H9 (cell line): ENCODE results near the gene HECTD2. TPM values are rescaled to one million over a fixed set of nuclear protein-coding genes. Genes with fewer than 3 reads are reported as not detected.
"Not testable (repeated sequence)": the region's sequence is repeated elsewhere in the genome, so short reads cannot be mapped to it uniquely, and the experiment has no call there.

Source experiments
- DNase-seq: peaks from one replicate; pipeline ENCODE4 v3.0.0-alpha.2; 2017
- H2AFZ ChIP-seq: one replicate; pipeline ENCODE4 v1.6.1; 2013; ENCODE audit warnings: mild to moderate bottlenecking, low read length, control low read depth, moderate library complexity
- H2AK5ac ChIP-seq: 2 replicates; pipeline ENCODE4 v1.6.1; 2013; ENCODE audit warnings: low read length, control low read depth, mixed read lengths; ENCODE audit not compliant: insufficient read length
- H2BK120ac ChIP-seq: one replicate; pipeline ENCODE4 v1.6.1; 2013; ENCODE audit warnings: low read depth, mild to moderate bottlenecking, low read length, control low read depth, inconsistent platforms; ENCODE audit not compliant: poor library complexity, severe bottlenecking
- H2BK12ac ChIP-seq: 2 replicates; pipeline ENCODE4 v1.6.1; 2013; ENCODE audit warnings: low read length, control low read depth, mixed read lengths, low read depth; ENCODE audit not compliant: insufficient read length
- H2BK15ac ChIP-seq: 2 replicates; pipeline ENCODE4 v1.6.1; 2013; ENCODE audit warnings: low read depth, low read length, control low read depth
- H2BK20ac ChIP-seq: one replicate; pipeline ENCODE4 v1.6.1; 2013; ENCODE audit warnings: low read depth, mild to moderate bottlenecking, low read length, control low read depth, inconsistent platforms; ENCODE audit not compliant: poor library complexity, severe bottlenecking
- H2BK5ac ChIP-seq: 2 replicates; pipeline ENCODE4 v1.6.1; 2013; ENCODE audit warnings: low read length, control low read depth, mixed read lengths; ENCODE audit not compliant: insufficient read length
- H3K14ac ChIP-seq: 2 replicates; pipeline ENCODE4 v1.6.1; 2013; ENCODE audit warnings: low read length, control low read depth; ENCODE audit not compliant: insufficient read depth
- H3K18ac ChIP-seq: 2 replicates; pipeline ENCODE4 v1.6.1; 2013; ENCODE audit warnings: low read depth, mild to moderate bottlenecking, mixed read lengths, low read length, control low read depth; ENCODE audit not compliant: insufficient read length
- H3K23ac ChIP-seq: 2 replicates; pipeline ENCODE4 v1.6.1; 2013; ENCODE audit warnings: low read length, control low read depth, mixed read lengths, low read depth; ENCODE audit not compliant: insufficient read length
- H3K23me2 ChIP-seq: 2 replicates; pipeline ENCODE4 v1.6.1; 2013; ENCODE audit warnings: low read depth, mild to moderate bottlenecking, mixed read lengths, low read length, control low read depth; ENCODE audit not compliant: insufficient read length, poor library complexity, severe bottlenecking
- H3K27ac ChIP-seq: 2 replicates; pipeline ENCODE4 v1.5.1; 2013; ENCODE audit warnings: low read length, control low read depth, mixed read lengths, low read depth; ENCODE audit not compliant: insufficient read length
- H3K27me3 ChIP-seq: 2 replicates; pipeline ENCODE4 v1.6.1; 2013; ENCODE audit warnings: low read length, control low read depth, inconsistent platforms; ENCODE audit not compliant: insufficient read depth
- H3K4ac ChIP-seq: 2 replicates; pipeline ENCODE4 v1.6.1; 2013; ENCODE audit warnings: low read depth, mild to moderate bottlenecking, control low read depth, inconsistent platforms, low read length, moderate library complexity
- H3K4me1 ChIP-seq: 2 replicates; pipeline ENCODE4 v1.6.1; 2013; ENCODE audit warnings: low read length, control low read depth, inconsistent platforms; ENCODE audit not compliant: insufficient read depth
- H3K4me2 ChIP-seq: 2 replicates; pipeline ENCODE4 v1.6.1; 2013; ENCODE audit warnings: low read length, control low read depth, mixed read lengths; ENCODE audit not compliant: insufficient read length, insufficient read depth
- H3K56ac ChIP-seq: 2 replicates; pipeline ENCODE4 v1.6.1; 2013; ENCODE audit warnings: low read depth, mild to moderate bottlenecking, mixed read lengths, low read length, control low read depth; ENCODE audit not compliant: insufficient read length
- H3K79me1 ChIP-seq: 2 replicates; pipeline ENCODE4 v1.6.1; 2013; ENCODE audit warnings: low read depth, mild to moderate bottlenecking, moderate library complexity, low read length, control low read depth, inconsistent platforms; ENCODE audit not compliant: insufficient read depth, poor library complexity, severe bottlenecking
- H3K79me2 ChIP-seq: 2 replicates; pipeline ENCODE4 v1.6.1; 2013; ENCODE audit warnings: low read length, control low read depth, inconsistent platforms; ENCODE audit not compliant: insufficient read depth
- H3K9ac ChIP-seq: 2 replicates; pipeline ENCODE4 v1.6.1; 2013; ENCODE audit warnings: low read length, control low read depth, mixed read lengths; ENCODE audit not compliant: insufficient read length; ENCODE audit errors: extremely low read depth
- H3K9me3 ChIP-seq: one replicate; pipeline ENCODE4 v1.6.1; 2013; ENCODE audit warnings: low read depth, low read length, inconsistent platforms; ENCODE audit not compliant: control insufficient read depth
- H3T11ph ChIP-seq: one replicate; pipeline ENCODE4 v1.6.1; 2013; ENCODE audit warnings: mild to moderate bottlenecking, low read length, control low read depth, inconsistent platforms
- H4K20me1 ChIP-seq: one replicate; pipeline ENCODE4 v1.6.1; 2013; ENCODE audit not compliant: control insufficient read depth, insufficient read length, insufficient read depth
- H4K5ac ChIP-seq: 2 replicates; pipeline ENCODE4 v1.6.1; 2013; ENCODE audit warnings: low read depth, mild to moderate bottlenecking, mixed read lengths, low read length, control low read depth; ENCODE audit not compliant: insufficient read length
- H4K8ac ChIP-seq: replicated peaks from 2 replicates; pipeline ENCODE4 v1.6.1; 2013; ENCODE audit warnings: low read length, control low read depth, mixed read lengths, low read depth; ENCODE audit not compliant: insufficient read length
- H4K91ac ChIP-seq: 2 replicates; pipeline ENCODE4 v1.6.1; 2013; ENCODE audit warnings: low read depth, mild to moderate bottlenecking, moderate library complexity, mixed read lengths, low read length, control low read depth; ENCODE audit not compliant: insufficient read length
- H3K27ac Mint-ChIP-seq, 3 experiments: 2 replicates in 2 of 3; 3 replicates in 1 of 3; pipeline ENCODE4 v1.8.0; 2020 to 2021; ENCODE audit warnings: mixed read lengths in 3 of 3, mild to moderate bottlenecking in 1 of 3, moderate library complexity in 1 of 3
- H3K27me3 Mint-ChIP-seq: 2 replicates; pipeline ENCODE4 v1.8.0; 2021; ENCODE audit warnings: low read depth, mild to moderate bottlenecking, moderate library complexity, mixed read lengths
- H3K36me3 Mint-ChIP-seq, 3 experiments: 2 replicates in 2 of 3; 3 replicates in 1 of 3; pipeline ENCODE4 v1.8.0; 2020 to 2021; ENCODE audit warnings: low read depth in 3 of 3, mixed read lengths in 3 of 3; ENCODE audit not compliant: insufficient read depth in 1 of 3
- H3K4me1 Mint-ChIP-seq, 2 experiments: 2 replicates each; pipeline ENCODE4 v1.8.0; 2020; ENCODE audit warnings: mixed read lengths in 2 of 2
- H3K4me3 Mint-ChIP-seq, 2 experiments: 2 replicates in 1 of 2; 3 replicates in 1 of 2; pipeline ENCODE4 v1.8.0; 2020 to 2021; ENCODE audit warnings: mild to moderate bottlenecking in 2 of 2, mixed read lengths in 2 of 2, moderate library complexity in 1 of 2
- H3K9me3 Mint-ChIP-seq, 2 experiments: 2 replicates in 1 of 2; 3 replicates in 1 of 2; pipeline ENCODE4 v1.8.0; 2020; ENCODE audit warnings: mild to moderate bottlenecking in 2 of 2, mixed read lengths in 2 of 2, moderate library complexity in 1 of 2
- WGBS: extraction: QIAGEN DNeasy Blood & Tissue Kit; methylation state at CpG from one replicate; pipeline ENCODE4 v1.1.7; 2013; ENCODE audit warnings: missing lambda C conversion rate, low lambda C conversion rate, mixed read lengths; ENCODE audit not compliant: insufficient read length; ENCODE audit errors: extremely low coverage; 5-methylcytosine and 5-hydroxymethylcytosine counted together
- total RNA-seq: library from RNA; stranded (reverse); gene quantifications from 2 replicates; pipeline ENCODE4 v1.2.1, GENCODE V29; 2021
- TF ChIP-seq, protein P1 (sequence below): fragments of 200-600 bp; sonication (generic); conservative IDR thresholded peaks from 3 replicates; pipeline ENCODE4 v1.8.0; 2021; ENCODE audit warnings: antibody characterized with exemption, mild to moderate bottlenecking

HECTD2 gene
- total RNA-seq, 1 experiment from 2014 or later, result 13.4 TPM

DNA sequence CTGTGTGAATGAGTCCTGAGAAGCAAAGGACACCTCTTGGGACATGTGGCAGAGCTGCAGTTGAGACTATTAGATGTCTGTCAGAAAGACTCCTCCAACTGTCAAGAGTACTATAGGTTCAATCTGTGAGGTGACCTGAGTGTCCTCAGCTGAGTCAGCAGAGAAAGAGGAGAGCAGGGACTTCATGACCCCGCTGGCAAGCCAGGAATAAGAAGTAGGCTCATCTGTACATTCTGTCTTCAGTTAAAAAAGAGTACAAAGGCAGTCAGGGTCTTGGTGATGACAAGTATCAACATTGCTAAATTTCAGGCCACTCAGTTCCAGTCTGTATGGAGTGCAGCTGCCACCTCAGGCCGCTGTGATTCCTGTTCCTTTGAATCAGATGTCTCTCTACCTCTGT is 25.1 kb downstream of the HECTD2 start:
- TF ChIP-seq, protein P1, sequence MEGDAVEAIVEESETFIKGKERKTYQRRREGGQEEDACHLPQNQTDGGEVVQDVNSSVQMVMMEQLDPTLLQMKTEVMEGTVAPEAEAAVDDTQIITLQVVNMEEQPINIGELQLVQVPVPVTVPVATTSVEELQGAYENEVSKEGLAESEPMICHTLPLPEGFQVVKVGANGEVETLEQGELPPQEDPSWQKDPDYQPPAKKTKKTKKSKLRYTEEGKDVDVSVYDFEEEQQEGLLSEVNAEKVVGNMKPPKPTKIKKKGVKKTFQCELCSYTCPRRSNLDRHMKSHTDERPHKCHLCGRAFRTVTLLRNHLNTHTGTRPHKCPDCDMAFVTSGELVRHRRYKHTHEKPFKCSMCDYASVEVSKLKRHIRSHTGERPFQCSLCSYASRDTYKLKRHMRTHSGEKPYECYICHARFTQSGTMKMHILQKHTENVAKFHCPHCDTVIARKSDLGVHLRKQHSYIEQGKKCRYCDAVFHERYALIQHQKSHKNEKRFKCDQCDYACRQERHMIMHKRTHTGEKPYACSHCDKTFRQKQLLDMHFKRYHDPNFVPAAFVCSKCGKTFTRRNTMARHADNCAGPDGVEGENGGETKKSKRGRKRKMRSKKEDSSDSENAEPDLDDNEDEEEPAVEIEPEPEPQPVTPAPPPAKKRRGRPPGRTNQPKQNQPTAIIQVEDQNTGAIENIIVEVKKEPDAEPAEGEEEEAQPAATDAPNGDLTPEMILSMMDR, result no peak
- Histone ChIP-seq H3T11ph (no peak overlapping the region), H2BK12ac (no peak overlapping the region), H3K56ac (no peak overlapping the region), H2BK15ac (no peak overlapping the region), H4K8ac (no peak overlapping the region), H2BK120ac (no peak overlapping the region), H3K4me2 (no peak overlapping the region), H2AFZ (no peak overlapping the region), H4K91ac (no peak overlapping the region), H3K4me1 (no peaks in the 10 kb centered on the region), H3K23me2 (no peaks in the 10 kb centered on the region), H3K79me2 (no peaks in the 10 kb centered on the region), H3K4ac (no peak overlapping the region), H3K23ac (no peak overlapping the region), H2BK5ac (no peak overlapping the region), H3K18ac (no peak overlapping the region), H2AK5ac (no peak overlapping the region), H4K20me1 (no peaks in the 10 kb centered on the region), H3K27me3 (no peaks in the 10 kb centered on the region), H2BK20ac (no peak overlapping the region), H3K14ac (no peak overlapping the region), H3K27ac (no peak overlapping the region), H3K79me1 (no peaks in the 10 kb centered on the region), H3K9me3 (no peaks in the 10 kb centered on the region), H4K5ac (no peak overlapping the region), H3K9ac (no peak overlapping the region)
- DNase-seq, result no peak
- H3K9me3 Mint-ChIP-seq, result peaks cover 7 to 17% of the 10 kb centered on the region in 2 experiments
- H3K4me1 Mint-ChIP-seq, result no peaks in the 10 kb centered on the region
- H3K27ac Mint-ChIP-seq, result no peak overlapping the region
- H3K27me3 Mint-ChIP-seq, result no peaks in the 10 kb centered on the region
- H3K36me3 Mint-ChIP-seq, result peaks cover 18 to 24% (median 20%) of the 10 kb centered on the region in 3 experiments; a peak in 6 of 7 replicates
- no peak overlapping the region for H3K4me3 Mint-ChIP-seq
- WGBS, result no CpG with 5 or more reads among the region's 2 CpGs

GRCh38 chr10:91438228-91438627 is 28.1 kb downstream of the HECTD2 start:
- no CpG with 5 or more reads among the region's 2 CpGs for WGBS

More at GRCh38 chr10:91438228-91438627, 28.1 kb downstream of the HECTD2 start:
- not testable (repeated sequence) for H3T11ph ChIP-seq, H2AK5ac ChIP-seq, H3K9ac ChIP-seq, H3K14ac ChIP-seq, H3K23ac ChIP-seq, H3K4me1 Mint-ChIP-seq, H4K5ac ChIP-seq, H3K4me3 Mint-ChIP-seq, H3K9me3 ChIP-seq, H3K56ac ChIP-seq, H3K79me1 ChIP-seq, H3K27ac Mint-ChIP-seq, H2BK12ac ChIP-seq, H3K79me2 ChIP-seq, H3K4me1 ChIP-seq, H4K20me1 ChIP-seq, H3K18ac ChIP-seq, H3K27me3 ChIP-seq, H2BK20ac ChIP-seq, H3K27me3 Mint-ChIP-seq, H2BK120ac ChIP-seq, H3K4me2 ChIP-seq, H4K8ac ChIP-seq, H2BK5ac ChIP-seq, H2BK15ac ChIP-seq, H3K23me2 ChIP-seq, H3K4ac ChIP-seq, H3K27ac ChIP-seq, DNase-seq, H2AFZ ChIP-seq, H4K91ac ChIP-seq
- peaks cover 7 to 17% of the 10 kb centered on the region in 2 experiments for H3K9me3 Mint-ChIP-seq
- H3K36me3 Mint-ChIP-seq, result peaks cover 18 to 24% (median 20%) of the 10 kb centered on the region in 3 experiments; a peak in 6 of 7 replicates
